Subcutaneous adipose tissue (tissue), 4 donors: ENCODE results near the gene SRRM2. TPM values are rescaled to one million over a fixed set of nuclear protein-coding genes. Genes with fewer than 3 reads are reported as not detected.

Experiments used
- CTCF ChIP-seq: fragments of 450-650 bp; IDR thresholded peaks from one replicate; pipeline ENCODE4 v1.5.1; 2016; ENCODE audit warnings: low read depth, mild to moderate bottlenecking, control low read depth, antibody characterized with exemption, moderate library complexity
- total RNA-seq, 4 donors: library from RNA; depleted of rRNA; stranded (reverse); fragments of >200 nt; gene quantifications; one replicate each; pipeline ENCODE4 v1.1.0, GENCODE V29; 2016

SRRM2 gene
- total RNA-seq, 4 donors from 2014 or later: 245 to 552 (median 404) TPM

DNA sequence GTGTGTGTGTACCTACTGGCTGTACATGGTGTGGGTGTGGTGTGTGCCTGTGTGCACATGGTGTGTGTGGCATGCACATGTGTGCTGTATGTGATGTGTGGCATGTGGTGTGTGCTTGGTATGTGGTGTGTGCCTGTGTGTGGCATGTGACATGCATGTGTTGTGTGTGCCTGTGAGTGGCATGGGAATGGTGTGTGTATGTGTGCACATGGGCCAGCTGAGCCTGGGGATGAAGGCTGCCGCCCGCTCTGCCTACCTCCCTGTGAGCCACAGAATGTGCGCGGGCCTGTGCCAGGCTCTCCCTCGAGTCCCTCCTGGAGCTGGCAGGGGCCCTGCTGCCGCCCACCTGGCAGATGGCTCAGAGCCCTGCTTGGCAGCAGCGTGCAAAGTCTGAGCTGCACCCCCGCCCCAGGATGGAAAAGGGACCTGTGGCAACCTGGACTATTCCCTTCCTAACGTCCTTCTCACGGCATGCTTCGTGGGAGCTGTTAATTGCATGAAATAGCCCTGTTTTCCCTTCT is 41.7 kb upstream of the SRRM2 start:
- no peak for TF ChIP-seq CTCF

DNA sequence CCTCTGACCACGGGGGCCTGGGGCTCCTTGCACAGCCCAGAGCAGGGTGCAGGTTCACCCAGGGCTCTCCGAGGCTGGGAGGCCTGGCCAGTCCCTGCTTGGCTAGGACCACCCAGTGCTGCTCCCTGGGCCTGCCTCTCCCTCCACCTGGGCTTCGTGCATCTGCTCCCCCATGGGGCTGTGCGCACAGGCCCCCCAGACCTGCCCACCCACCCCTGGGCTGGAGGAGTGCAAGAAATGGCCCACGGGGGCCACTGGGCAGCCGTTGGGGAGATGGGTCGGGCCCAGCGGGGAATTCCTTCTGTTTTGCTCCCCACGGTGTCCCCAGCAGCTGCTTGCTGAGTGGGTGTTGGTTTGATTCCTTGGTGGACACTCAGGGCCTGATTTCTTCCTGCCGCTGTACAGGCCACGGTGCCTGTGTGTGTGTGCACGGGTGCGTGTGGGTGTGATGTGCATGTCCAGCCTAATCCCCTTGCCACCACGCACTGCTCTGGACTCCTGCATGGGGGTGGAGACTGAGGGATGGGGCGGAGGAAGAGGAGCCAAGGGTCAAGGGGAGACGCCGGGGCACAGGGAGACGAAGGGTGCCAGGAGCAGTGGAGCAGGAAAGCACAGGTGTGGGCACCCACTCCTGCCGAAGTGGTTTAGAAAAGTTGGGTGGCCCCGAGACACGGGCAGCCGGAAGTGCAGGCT is 40.9 kb upstream of the SRRM2 start:
- no peak for TF ChIP-seq CTCF

GRCh38 chr16:2712063-2712441 is 40.4 kb upstream of the SRRM2 start:
- no peak for TF ChIP-seq CTCF

DNA sequence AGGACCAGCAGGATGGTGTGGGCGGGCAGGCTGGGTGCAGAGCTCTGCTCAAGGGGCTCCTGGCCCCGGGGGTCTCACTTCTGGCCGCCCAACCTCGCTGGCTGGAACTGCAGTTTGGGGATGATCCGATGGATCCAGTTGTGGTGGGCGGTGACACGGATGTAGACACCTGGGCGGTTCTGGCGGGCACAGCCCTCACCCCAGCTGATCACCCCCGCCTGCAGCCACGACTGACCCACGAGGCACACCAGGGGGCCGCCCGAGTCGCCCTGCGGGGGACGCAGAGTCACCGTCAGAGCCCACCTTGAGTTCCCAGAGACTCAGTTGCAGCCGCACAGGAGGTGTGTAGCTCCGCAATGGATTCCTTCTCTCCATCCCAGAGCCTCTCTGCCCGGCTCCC is 39.9 kb upstream of the SRRM2 start:
- TF ChIP-seq CTCF: no peak

GRCh38 chr16:2713523-2713922 is 38.9 kb upstream of the SRRM2 start:
- TF ChIP-seq CTCF: no peak

DNA sequence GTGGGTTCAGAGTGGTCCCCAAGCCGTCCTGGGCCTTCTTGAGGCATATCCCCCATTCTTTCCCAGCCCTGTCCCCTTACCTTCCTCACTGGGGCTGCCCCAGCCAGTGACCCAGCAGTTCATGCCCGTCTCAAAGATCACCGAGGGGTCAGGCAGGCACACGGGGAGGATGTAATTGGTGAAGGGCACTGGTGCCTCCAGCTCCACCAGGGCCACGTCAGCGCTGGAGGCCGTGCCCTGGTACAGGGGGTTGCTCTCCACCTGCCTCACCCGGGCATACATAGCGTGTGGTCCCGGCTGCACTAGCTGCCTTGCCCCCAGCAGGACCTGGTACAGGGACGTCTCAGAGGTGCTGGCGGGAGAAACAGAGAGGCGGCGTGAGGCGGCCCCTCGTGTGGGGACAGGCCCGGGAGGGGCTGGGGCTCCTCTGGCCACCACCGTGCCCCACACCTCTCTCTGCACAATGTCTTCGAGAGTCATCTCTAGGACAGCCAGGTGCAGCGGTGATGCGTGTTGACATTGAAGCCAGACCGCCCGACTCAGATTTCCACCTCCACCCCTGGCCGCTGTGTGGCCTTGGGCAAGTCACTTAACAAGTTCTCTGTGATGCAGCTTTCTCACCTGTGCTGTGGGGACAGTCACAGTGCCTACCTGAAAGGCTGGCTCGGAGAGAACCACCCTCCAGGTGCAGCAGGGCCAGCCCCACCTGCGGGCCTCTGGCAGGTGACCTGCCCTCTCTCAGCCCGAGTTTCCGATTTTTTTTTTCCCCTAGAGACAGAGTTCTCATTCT is 38.3 kb upstream of the SRRM2 start:
- no peak for TF ChIP-seq CTCF

DNA sequence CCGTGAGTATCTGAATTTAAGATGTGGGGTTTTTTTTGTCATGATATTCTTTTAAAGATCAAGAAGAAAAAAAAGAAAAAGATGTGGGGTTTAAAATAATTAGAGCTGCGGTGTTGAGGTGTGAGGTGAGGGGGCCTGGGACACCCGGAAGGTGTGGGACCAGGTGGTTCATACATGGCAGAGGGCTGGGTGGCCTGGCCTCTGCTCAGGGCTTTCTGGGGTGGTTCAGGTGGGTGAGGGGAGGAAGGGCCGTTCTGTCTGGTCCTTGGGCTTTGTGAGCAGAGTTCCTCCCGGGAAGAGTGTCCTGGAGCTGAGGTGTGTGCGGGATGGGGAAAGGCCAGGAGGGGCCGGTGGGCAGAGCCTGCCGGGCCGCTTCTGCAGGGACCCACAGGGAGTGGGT is 37.4 kb upstream of the SRRM2 start:
- no peak for TF ChIP-seq CTCF
